ENCODE data around the gene POLR3B.

DNA sequence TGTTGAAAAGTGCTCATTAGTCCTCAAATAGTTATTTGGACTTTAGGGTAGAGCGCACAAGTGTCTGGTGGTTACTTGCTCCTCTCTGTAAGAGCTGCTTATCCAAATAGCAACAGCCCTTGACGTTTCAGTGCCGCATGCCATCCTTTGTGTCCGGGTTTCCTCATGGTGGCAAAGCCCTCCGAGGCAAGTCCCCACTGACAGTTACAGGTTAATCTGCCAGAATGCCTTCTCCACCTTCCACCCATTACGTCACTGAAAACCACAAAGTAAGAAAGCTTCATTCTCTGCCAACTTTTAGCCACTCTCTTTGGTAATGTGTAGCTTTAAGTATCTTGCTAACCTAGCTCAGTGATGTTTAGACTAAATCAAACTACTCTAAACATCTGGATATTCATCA is 78.6 kb downstream of the POLR3B start:
- TF ChIP-seq, protein P1, sequence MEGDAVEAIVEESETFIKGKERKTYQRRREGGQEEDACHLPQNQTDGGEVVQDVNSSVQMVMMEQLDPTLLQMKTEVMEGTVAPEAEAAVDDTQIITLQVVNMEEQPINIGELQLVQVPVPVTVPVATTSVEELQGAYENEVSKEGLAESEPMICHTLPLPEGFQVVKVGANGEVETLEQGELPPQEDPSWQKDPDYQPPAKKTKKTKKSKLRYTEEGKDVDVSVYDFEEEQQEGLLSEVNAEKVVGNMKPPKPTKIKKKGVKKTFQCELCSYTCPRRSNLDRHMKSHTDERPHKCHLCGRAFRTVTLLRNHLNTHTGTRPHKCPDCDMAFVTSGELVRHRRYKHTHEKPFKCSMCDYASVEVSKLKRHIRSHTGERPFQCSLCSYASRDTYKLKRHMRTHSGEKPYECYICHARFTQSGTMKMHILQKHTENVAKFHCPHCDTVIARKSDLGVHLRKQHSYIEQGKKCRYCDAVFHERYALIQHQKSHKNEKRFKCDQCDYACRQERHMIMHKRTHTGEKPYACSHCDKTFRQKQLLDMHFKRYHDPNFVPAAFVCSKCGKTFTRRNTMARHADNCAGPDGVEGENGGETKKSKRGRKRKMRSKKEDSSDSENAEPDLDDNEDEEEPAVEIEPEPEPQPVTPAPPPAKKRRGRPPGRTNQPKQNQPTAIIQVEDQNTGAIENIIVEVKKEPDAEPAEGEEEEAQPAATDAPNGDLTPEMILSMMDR (IDR thresholded peaks at IDR 0.05), result no peak
- TF ChIP-seq POLR2A (IDR thresholded peaks at IDR 0.05), result no peak
